Hepatocyte (in vitro differentiated cells): ENCODE data around the gene ELL.

ENCODE experiments used
- CTCF ChIP-seq: fragments of 200-600 bp; sonication (generic); IDR thresholded peaks from 2 replicates; pipeline ENCODE4 v1.5.1; 2016; ENCODE audit warnings: antibody characterized with exemption, mild to moderate bottlenecking; ENCODE audit not compliant: poor library complexity
- EZH2 ChIP-seq: fragments of 200-600 bp; sonication (generic); IDR thresholded peaks from 2 replicates; pipeline ENCODE4 v1.6.1; 2016; ENCODE audit warnings: antibody characterized with exemption, mild to moderate bottlenecking, borderline replicate concordance

GRCh38 chr19:18541992-18542940, 20.4 kb upstream of the ELL start:
- TF ChIP-seq CTCF (no peak), EZH2 (no peak)
